Aortic smooth muscle cell (primary cell): ENCODE results near the gene CCT7. TPM values are rescaled to one million over a fixed set of nuclear protein-coding genes. Genes with fewer than 3 reads are reported as not detected.

Experiments used
- total RNA-seq: library from RNA; depleted of rRNA; stranded (reverse); fragments of >200 nt; gene quantifications from 2 replicates; pipeline ENCODE4 v1.2.3, GENCODE V29; 2014

CCT7 gene
- total RNA-seq, result 259 and 320 TPM in 2 replicates

GRCh38 chr2:73233932-73234832 is at the start of gene CCT7:
Gene CCT7, plus strand, starts transcription at chr2:73234308. Its CDS starts 71 bp downstream, at chr2:73234379.

GRCh38 chr2:73202156-73203054 is 31.7 kb upstream of the CCT7 start, which contains the start of gene NOTO:
Gene NOTO, plus strand, starts transcription at chr2:73202574. Its CDS starts 93 bp downstream, at chr2:73202667.

GRCh38 chr2:73214120-73215035 is 19.7 kb upstream of the CCT7 start, which contains the start of gene SMYD5:
Gene SMYD5, plus strand, starts transcription at chr2:73214245. Its CDS starts 22 bp downstream, at chr2:73214267.

GRCh38 chr2:73233154-73233931 is 765 bp upstream of the CCT7 start, which contains the start of gene PRADC1:
Gene PRADC1, minus strand, starts transcription at chr2:73233239. Its CDS starts 79 bp downstream, at chr2:73233160.

GRCh38 chr2:73284296-73285158 is 50.4 kb downstream of the CCT7 start, which contains the start of gene FBXO41:
Gene FBXO41, minus strand, starts transcription at chr2:73284478. Its CDS starts 14,848 bp downstream, at chr2:73269630.

GRCh38 chr2:73293534-73294171 is 59.5 kb downstream of the CCT7 start, which contains the start of gene EGR4:
Gene EGR4, minus strand, starts transcription at chr2:73293548. Its CDS starts 231 bp downstream, at chr2:73293317.

Other genes with a start within 250 kb of the CCT7 start
- 19.0 and 20.3 TPM in 2 replicates for gene SFXN5, start 162.6 kb upstream of the CCT7 start, total RNA-seq
- 49.5 and 52.2 TPM in 2 replicates for gene RAB11FIP5, start 121.4 kb upstream of the CCT7 start, total RNA-seq
- gene NOTO, start 31.7 kb upstream of the CCT7 start, total RNA-seq, result not detected in 2 replicates
- 16.1 and 20.9 TPM in 2 replicates for gene SMYD5, start 20.1 kb upstream of the CCT7 start, total RNA-seq
- 20.5 and 27.3 TPM in 2 replicates for gene PRADC1, start 1.1 kb upstream of the CCT7 start, total RNA-seq
- 0.06 and 0.40 TPM in 2 replicates for gene FBXO41, start 50.2 kb downstream of the CCT7 start, total RNA-seq
- gene EGR4, start 59.2 kb downstream of the CCT7 start, total RNA-seq, result not detected in 2 replicates
- 12.0 and 13.6 TPM in 2 replicates for gene ALMS1, start 151.5 kb downstream of the CCT7 start, total RNA-seq